GM19395 (cell line): Measurements from ENCODE around the gene ATP6V1F.
A peak's percentile ranks its signal among the peaks of the same experiment; 100 is the strongest.

ENCODE experiments used
- ATAC-seq: cut with Tn5 transposase; IDR thresholded peaks from one replicate; pipeline ENCODE4 v1.9.1; 2021; ENCODE audit warnings: mild to moderate bottlenecking, moderate library complexity; ENCODE audit not compliant: unreplicated experiment

Gene ATP6V1F

DNA sequence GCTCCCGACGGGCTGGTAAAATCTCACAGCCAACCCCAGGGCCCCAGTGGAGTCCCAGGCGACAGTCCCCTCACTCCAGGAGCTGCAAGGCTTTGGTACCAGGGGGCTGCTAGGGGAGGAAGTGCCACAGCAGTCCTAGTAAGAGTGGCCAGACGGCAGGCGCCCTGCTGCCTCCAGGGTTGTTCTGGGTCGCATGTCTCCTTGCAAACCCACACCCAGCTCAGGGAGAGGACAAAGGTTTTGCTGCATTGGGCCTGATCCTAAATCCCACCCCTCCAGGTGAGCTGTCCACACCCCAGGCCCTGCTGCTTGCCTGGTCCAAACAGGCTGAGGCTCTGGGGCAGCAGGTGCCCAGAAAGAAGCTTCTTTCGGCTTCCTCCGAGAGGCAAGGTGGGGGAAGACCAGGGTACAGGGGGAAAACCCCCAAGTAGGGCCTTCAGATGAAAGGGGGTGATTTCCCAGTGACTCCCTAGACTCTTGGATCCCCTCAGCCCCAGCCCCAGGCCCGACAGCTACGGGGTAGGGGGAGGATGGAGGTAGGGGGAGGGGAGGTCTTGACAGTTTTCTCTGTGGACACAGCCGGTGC, 52.0 kb downstream of the ATP6V1F start:
- peak; percentile 58 for ATAC-seq

DNA sequence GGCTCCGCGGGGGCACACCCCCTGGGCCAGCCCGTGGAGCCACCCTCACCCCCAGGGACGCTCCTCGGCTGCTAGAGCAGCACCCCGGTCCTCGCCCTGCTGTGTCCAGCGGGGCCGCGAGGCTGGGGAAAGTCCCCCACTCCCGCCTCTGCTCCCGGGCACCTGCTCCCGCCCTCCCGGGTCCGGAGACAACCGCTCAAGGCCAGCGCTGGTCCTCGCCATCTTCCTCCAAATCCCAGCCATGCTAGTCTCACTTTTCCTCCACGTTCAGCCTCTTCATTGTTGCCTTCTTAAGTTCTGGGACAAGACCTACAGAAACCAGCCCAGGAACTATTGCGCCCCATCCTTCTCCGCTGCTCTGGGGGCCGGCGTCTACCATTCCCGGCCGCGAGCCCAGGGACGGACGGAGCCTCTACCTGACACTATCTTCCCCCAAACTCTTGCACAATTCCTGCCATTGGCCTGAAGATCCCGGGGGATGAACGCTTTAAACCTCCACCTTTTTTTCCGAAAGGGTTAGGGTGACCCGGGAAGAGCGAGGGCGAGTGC, 52.7 kb downstream of the ATP6V1F start:
- ATAC-seq = no peak
